Stomach (tissue), 4 donors: ENCODE measurements around the gene SLC38A2.

Experiments used
- POLR2A ChIP-seq, 4 donors: fragments of 450-650 bp; IDR thresholded peaks; one replicate each; pipeline ENCODE4 v1.6.1; 2016; ENCODE audit warnings: antibody characterized with exemption in 4 of 4, control low read depth in 2 of 4, mild to moderate bottlenecking in 1 of 4, moderate library complexity in 1 of 4
- TF ChIP-seq, protein P1 (sequence below), 7 experiments: fragments of 450-650 bp in 4 of 7; fragments of 200-600 bp in 3 of 7; sonication (generic) in 3 of 7; IDR thresholded peaks; one replicate each; pipeline ENCODE4 v1.5.1; 2016 to 2019; ENCODE audit warnings: antibody characterized with exemption in 7 of 7, control low read depth in 2 of 7, mild to moderate bottlenecking in 1 of 7

DNA sequence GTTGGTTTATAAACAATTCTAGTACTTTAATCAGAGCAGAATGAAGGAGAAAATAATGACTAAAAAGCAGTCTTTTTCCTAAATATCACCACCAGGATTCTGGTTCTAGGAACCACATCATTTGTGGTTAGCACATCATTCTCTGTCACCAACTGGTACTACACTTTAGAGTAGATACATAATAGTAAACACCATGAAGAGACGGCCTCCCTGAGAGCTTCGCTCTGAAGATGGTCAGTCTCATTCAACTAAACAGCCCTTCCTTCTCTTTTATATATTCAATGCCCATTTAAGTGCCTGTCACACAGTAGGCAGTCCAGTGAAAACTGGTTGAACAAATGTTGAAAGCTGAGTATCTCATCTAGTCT, 10.9 kb downstream of the SLC38A2 start:
- TF ChIP-seq, protein P1, sequence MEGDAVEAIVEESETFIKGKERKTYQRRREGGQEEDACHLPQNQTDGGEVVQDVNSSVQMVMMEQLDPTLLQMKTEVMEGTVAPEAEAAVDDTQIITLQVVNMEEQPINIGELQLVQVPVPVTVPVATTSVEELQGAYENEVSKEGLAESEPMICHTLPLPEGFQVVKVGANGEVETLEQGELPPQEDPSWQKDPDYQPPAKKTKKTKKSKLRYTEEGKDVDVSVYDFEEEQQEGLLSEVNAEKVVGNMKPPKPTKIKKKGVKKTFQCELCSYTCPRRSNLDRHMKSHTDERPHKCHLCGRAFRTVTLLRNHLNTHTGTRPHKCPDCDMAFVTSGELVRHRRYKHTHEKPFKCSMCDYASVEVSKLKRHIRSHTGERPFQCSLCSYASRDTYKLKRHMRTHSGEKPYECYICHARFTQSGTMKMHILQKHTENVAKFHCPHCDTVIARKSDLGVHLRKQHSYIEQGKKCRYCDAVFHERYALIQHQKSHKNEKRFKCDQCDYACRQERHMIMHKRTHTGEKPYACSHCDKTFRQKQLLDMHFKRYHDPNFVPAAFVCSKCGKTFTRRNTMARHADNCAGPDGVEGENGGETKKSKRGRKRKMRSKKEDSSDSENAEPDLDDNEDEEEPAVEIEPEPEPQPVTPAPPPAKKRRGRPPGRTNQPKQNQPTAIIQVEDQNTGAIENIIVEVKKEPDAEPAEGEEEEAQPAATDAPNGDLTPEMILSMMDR (IDR thresholded peaks at IDR 0.05) = no peak
- TF ChIP-seq POLR2A (IDR thresholded peaks at IDR 0.05) = no peak
